Activated CD8-positive, alpha-beta memory T cell treated with anti-CD3 and anti-CD28 coated beads, Interleukin-2, amount 50 U/mL, for 48 hours (primary cell): Measurements from ENCODE around the gene MUC4.
"Not testable (repeated sequence)": the region's sequence is repeated elsewhere in the genome, so short reads cannot be mapped to it uniquely, and the experiment has no call there.

Experiments used
- DNase-seq: peaks from one replicate; pipeline ENCODE4 v3.0.0-alpha.2; 2020

MUC4 gene

DNA sequence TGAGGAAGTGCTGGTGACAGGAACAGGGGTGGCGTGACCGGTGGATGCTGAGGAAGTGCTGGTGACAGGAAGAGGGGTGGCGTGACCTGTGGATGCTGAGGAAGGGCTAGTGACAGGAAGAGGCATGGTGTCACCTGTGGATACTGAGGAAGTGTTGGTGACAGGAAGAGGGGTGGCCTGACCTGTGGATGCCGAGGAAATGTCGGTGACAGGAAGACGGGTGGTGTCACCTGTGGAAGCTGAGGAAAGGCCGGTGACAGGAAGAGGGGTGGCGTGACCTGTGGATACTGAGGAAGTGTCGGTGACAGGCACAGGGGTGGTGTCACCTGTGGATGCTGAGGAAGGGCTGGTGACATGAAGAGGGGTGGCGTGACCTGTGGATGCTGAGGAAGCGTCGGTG, 30.5 kb downstream of the MUC4 start:
- DNase-seq, result not testable (repeated sequence)

DNA sequence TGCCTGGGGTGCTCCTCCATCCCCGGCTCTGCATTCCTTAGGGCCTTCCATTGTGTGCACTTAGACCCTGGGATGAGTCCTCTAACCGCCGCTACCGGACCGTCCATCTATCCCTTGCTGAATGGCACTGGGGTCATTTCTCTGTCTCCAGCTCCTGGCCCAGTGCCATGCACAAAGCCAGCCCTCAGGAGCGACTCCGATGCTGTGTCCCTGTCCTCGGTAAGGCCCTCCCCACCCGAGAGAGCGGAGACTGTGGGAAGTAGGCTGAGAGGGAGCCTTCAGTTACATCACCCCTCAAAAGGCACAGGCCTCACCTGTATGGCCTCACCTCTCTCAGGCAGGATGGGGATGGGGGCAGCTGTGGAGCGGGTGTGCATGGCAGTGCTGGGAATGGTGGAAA, 33.8 kb downstream of the MUC4 start:
- no peak for DNase-seq

DNA sequence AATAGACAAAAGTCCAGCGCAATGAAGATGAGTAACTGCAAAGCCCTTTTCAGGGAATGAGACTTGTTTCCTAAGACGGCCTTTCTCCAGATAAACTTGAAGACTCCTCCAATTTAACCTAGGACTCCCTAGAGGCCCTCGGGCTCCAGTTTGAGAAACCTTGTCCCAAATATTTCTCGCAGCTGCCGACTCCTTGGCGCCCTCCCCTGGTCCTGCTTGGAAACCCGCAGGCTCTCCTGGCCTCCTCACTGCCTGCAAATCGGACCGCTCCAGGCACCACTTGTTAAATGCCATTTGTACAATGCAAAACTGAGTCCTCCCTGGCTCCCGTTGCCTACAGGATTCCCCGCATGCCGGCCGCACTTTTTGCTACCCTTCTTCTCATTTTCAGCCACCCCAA, 36.8 kb downstream of the MUC4 start:
- no peak for DNase-seq

DNA sequence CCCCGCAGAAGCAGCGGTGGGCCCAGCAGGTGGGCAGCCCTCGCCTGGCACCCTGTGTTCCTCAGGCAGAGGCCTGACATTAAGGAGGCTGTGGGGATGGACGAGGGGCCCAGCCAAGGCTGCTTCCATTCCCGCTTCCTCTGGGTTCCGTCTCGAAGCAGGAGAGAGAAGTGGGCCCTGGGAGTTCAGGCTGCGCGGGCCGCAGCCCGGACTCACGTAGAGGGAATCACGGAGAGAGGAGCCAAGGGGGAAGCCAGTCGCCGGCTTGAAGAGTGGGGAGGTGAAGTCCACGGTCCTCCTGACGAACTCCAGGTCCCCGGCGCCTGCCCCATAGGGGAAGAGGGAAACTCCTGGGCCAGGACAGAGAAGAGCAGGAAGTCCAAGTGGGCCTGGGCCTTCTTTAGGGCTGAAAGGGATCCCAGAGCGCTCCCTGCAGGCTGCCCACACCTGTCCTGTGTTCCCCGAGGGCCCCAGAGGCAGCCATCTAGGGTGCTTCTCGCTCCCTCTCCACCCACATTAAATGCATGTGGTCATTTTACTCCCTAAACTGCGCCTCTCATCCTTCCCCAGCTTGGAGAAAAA, 37.7 kb downstream of the MUC4 start:
- DNase-seq, result no peak

DNA sequence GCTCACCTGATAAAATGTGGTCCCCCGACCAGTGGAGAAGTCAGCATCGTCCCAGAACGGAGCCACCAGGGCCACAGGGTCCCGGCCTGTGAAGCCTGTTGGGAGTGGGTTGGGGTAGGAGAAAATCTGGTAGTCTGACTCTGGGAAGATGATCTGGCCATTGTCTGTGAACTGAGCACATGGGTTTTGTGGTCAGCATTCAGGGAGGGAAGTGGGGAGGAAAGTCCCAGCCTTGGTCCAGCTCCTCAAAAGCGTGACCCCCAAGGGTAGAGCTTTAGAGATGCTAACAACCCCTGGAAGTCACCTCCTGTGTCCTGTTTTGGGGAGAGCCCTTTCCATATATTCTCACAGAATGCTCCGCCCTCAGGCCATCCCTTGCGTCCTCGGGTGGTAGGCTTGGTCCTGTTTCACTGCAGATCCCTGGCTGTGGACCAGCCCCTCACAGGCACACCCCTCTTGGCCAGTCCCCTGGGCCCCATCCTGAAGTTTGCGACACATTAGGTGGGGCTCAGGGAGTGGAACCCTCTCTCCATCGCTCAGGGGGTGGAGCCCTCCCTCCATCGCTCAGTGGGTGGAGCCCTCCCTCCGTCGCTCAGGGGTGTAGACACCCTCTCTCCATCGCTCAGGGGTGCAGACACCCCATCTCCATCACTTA, 40.0 kb downstream of the MUC4 start:
- DNase-seq, result no peak

DNA sequence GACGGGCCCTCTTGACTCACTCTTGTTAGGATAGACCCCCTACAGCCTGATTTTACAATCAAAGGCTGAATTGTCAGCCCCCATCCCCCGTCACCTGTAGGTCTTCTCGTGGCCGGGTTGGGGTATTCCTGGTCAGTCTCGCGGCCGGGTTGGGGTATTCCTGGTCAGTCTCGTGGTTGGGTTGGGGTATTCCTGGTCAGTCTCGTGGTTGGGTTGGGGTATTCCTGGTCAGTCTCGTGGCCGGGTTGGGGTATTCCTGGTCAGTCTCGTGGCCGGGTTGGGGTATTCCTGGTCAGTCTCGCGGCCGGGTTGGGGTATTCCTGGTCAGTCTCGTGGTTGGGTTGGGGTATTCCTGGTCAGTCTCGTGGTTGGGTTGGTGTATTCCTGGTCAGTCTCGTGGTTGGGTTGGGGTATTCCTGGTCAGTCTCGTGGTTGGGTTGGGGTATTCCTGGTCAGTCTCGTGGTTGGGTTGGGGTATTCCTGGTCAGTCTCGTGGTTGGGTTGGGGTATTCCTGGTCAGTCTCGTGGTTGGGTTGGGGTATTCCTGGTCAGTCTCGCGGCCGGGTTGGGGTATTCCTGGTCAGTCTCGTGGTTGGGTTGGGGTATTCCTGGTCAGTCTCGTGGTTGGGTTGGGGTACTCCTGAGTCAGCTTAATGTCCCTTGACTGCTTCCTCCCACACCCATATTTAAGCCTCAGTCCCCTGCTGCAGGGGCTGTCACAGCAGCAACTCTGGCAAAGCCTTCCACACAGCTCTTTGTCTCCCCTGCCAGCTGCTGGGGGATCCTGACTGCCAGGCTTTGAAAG, 40.7 kb downstream of the MUC4 start:
- DNase-seq, result not testable (repeated sequence)

DNA sequence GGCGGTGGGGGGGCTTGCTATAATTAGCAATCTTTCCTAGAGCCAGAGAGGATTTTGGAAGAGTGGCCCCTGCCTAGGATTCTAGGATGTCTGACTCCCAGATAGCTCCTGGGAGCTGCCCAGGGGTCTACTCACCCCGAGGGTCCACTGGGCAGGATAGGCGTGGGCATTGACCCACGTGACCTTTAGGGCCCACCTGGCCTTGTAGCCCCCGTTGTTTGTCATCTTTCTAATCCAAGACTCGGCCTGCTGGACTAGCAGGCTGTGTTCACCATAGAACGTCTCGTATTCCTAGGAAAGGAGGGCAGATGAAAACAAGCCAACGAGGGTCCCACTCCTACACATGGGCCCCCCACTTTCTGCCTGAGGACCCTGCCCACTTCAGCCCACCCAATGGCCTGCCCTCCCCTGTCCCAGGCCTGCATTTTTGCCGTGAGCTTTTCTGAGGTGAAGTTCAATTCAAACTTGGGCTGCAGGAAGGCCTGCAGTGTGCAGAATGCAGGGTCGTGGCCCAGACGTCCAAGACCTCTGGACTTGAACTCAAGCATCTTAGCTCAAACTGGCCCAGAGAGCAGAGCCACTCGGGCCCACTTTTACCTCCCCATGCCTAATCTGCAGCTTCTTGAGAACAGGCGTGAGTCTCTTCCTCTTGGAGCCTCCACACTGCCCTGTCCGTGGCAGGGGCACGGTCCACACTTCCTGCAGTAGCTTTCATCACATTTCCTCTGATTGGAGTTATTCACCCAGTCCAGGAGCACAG, 41.5 kb downstream of the MUC4 start:
- DNase-seq, result no peak

DNA sequence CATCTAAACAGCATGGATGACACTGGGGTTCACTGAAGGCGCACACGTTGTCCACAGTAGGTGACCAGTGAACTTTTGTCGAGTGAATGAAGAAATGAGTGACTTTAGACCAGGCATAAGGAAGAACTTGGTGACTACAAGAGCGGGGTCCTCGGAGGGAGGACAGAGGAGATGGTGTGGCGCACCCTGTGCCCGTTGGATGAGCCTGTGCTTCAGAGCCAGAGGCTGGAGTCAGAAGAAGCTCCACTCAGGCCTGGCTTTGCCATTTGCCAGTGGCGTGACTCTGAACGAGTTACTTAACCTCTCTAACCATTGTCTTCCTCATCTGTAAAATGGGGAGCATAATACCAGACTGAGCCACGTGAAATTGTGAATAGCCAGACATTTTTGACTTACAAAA, 42.2 kb downstream of the MUC4 start:
- DNase-seq, result no peak

DNA sequence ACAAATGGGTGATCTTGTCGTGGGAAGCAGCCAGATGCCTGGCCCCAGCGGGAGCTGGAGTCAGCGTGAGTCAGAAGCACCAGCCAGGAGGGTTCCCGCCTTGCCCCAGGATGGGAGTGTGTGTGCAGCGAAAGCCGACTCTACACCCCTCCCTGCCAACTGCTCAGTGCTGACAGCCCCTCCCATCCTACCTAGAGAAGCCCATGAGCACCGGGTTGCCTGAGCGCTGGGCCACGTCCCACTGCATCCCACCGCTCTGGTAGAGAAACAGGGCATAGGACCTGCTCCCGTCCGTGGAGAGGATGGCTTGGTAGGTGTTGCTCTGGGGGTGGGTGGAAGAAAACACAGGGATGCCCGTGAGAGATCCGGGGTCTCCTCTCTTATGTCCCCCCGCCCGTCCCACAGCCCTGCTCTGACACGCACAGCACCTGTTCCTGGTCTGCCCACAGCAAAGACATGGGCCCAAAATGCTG, 42.9 kb downstream of the MUC4 start:
- no peak for DNase-seq

DNA sequence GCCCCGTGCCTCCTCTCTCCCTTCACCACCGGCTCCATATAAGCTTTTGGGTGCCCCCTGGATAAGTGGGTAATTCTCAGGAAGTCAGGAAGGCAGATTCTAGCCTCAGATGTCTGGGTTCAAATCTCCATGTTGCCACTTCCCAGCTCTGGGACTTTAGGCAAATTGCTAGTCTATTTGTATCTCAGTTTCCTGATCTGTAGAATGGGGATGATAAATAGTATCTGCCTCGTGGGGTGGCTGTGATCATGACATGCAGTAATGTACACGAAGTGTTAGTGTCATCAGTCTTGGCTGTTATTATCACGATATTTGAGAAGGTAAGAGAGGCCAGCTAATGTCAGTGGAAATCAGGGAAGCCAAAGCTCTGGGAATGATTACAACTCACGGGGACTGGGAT, 43.3 kb downstream of the MUC4 start:
- DNase-seq, result no peak

DNA sequence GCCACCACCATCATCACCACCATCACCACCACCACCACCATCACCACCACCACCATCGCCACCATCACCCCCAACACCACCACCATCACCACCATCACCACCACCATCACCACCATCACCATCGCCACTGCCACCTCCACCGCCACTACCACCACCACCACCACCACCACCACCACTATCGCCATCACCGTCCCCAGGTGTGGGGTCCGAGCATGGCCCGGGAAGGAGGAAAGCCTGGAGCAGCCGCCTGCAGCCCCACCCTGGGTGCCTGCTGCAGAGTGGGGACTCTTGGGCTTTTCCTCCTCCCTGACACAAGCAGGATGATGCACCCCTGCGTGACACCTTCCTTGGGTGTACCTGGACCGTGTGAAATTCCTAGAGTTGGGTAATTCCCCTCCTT, 43.9 kb downstream of the MUC4 start:
- DNase-seq, result no peak

DNA sequence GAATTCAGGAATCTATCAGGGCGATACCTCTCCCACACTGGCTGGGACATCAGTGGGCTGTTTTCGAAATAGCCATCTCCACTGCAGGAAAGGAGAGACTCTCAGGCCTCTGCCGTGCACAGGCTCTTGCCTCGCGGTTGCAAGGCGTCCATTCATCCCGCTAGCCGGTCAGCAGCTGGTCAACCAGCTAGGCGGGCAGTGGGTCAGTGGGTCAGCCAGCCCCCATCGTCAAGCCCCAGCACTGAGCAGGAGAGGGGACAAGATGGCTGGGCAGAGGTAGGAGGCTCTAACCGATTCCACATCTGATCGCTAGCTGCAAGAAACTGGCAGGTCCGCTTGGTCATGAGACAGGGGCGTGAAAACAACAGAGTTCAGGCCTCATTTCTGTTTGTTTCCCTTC, 45.1 kb downstream of the MUC4 start:
- DNase-seq, result no peak

DNA sequence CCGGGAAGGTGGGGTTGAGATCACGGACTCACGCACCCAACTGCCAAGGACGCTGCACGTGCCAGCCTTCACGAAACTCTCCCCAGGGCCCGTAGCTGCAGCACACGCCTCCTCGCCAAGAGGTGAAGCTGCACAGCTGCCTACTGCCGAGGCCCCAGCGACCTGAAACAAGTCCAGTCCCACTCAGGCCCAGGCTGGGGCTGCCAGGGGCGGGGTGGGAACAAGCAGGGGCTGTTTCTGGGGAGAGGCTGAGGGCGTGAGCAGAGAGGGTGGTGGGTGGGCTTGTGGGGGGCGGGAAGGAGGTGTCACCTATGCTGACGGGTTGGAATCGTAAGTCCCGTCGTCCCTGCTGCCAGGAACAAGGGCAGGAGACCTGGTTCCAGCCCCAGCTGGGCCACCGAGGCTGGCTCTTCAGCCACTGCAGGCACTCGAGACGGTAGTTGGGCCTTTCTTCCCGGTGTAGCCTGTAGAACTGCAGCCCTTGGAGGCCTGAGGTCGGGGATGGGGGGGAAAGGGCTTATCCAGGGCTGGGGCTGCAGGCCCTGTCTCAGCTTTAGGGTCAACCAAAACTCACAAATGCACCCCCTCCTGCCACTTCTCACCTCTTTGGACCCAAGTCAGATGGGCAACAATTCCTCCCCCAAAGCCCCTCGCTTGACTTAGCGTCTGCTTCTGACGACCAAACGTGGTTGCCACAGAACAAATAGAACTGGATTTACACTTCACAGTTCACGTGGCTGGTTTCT, 46.6 kb downstream of the MUC4 start:
- DNase-seq, result no peak

DNA sequence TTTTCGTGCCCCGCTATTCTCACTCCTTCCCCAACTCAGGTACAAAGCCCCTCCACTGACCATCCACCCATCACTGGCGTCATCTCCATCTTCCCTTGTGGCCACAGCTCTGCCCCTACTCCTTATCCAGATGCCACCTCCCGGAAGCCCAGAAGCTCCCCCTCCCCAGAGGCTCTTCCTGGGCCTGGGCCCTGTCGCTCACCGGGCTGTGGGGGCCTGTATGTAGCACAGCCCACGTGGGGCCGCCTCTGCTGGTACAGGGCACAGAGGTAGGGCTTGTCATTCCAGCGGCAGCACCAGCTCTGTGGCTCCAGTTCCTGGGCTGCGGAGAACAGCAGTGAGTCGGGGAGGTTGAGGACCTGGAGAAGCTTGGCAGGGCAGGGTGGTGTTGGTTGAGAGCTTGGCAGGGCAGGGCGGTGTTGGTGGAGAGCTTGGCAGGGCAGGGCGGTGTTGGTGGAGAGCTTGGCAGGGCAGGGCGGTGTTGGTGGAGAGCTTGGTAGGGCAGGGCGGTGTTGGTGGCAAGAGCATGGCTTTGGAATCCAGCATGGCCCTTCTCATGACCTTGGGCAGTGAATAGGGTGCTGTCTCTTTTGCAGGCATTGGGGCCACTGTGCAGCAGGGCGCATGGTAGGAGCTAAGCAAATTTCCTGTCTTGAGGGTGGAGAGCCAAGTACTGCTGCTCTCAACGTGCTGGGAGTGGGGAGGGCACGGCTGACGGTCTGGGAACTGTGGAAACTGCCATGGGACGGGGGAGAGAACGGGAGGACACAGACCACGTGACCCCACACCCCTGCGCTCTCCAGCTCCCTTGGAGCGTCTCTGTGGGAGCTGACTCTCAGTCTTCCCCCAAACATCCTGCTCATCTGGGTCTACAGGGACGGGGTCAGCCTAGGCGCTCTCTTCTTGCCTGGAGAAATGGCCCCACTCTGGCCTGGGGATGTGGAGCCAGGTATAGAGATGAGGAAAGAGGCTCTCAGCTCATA, 47.6 kb downstream of the MUC4 start:
- DNase-seq, result no peak

DNA sequence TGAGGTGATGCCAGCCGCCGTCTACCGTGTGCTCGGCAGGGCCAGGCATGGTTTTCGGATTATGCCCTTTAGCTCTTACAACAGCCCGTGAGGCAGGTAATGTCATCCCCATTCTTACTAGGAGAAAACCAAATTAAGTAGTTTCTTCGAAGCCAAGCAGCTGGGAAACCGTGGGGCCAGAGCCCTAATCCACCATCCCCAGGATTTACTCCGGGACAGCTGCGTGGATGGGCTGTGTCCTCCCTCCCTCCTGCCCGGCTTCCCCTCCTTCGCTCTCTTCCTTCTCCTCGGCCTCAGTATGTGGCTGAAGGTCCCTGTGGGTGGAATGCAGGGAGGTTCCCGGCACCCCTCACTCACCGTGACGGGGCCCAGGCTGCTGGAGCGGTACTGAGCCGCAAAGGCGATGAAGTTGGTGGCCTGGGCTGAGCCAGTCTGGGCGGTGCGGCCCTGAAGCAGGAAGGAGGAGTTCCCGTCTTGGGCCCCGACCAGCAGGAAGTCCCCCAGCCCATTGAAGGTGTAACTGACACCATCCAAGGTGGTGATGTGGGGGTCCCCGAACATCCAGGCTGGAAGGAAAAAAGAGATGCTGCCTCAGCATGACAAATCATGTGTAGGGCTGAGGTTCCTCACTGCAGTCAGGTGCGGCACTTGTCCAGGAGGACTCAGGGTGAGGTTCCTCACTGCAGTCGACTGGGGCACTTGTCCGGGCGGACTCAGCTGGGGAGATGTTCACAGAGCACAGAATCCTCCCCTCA, 48.5 kb downstream of the MUC4 start:
- DNase-seq, result no peak

DNA sequence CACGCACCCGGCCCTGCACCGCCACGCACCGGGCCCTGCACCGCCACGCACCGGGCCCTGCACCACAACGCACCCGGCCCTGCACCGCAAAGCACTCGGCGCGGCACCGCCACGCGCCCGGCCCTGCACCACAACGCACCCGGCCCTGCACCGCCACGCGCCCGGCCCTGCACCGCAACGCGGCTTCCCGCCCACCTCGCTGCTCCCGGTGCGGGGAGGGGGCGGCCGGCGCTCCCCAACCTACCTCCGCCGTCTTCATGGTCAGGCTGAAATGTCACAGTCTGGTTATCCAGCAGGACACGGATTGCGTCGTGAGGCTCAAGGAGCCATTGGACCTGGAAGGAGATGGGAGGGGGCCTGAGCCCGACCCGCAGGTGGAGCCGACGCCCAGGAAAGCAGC, 49.1 kb downstream of the MUC4 start:
- no peak for DNase-seq

DNA sequence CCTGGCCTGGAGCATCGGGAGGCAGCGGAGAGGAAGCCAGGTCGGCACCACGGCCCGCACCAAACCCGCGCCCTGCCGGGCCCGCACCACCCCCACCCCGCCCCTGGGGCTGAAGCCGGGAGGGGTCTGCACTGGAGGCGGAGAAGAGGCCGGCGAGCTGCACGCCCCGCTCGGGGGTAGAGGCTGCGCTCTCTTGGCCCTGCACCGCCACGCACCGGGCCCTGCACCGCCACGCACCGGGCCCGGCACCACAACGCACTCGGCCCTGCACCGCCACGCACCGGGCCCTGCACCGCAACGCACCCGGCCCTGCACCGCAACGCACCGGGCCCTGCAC, 49.5 kb downstream of the MUC4 start:
- no peak for DNase-seq

DNA sequence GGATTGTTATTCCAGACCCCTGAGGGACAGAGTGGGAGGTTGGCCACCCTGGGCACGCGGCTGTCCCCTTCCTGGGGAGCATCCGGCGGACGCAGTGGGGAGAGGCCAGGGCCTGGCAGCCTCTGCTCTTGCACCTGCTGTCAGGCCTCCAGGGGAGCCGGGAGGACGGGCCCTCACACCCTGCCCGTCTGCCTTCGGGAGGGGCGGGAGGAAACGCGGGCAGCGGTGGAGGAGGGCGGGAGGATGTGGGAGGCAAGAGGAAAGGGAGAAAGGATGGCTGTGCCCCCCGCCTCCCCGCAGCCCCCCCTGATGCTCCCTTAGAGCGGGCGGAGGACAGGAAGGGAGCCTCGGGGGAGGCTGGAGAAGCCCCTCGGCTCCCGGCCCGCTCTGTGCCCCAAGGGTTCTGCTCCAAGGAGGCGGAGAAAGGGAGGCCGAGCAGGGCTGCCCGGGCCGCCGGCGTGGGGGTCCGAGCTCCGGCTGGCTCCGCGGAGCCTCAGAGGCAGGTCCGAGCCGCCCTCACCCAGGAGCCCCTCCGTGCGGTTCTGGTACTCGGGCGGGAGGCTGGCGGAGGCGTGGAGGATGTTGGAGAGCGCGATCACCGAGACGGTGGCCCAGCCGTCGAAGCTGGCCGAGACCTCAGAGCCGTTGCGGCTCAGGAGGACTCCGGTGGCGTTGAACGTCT, 50.0 kb downstream of the MUC4 start:
- no peak for DNase-seq

DNA sequence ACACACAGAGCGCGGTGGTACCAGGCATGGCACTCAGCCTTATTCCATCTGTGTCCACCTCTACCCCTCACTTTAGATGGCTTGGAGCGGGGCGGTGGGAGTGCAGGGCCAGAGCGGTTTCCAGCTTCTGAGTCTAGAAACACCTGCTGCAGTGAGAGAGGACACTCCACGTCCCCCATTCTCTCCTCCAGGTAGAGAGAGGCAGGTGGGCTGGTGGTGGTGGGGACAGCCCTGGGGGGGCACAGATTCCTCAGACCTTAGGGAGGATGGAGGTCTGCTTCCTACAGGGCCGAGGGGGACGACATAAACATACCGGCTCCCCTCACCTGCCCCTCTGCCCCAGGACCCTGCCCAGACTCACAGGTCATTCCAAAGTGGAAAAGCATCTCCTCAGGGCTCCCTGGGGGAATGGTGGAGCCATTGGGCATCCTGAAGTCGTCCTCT, 50.6 kb downstream of the MUC4 start:
- no peak for DNase-seq
